Lower leg skin (tissue), 4 donors: ENCODE results near the gene SLC12A2. TPM values are rescaled to one million over a fixed set of nuclear protein-coding genes. Genes with fewer than 3 reads are reported as not detected.

Experiments used
- DNase-seq, 2 donors: peaks; one replicate each; pipeline ENCODE4 v3.0.0-alpha.2; 2019; ENCODE audit warnings: low spot score in 2 of 2
- H3K4me3 ChIP-seq: fragments of 200-600 bp; sonication (generic); 2 replicates; pipeline ENCODE4 v1.5.1; 2017; ENCODE audit warnings: mild to moderate bottlenecking, low read depth; ENCODE audit not compliant: poor library complexity, severe bottlenecking
- POLR2A ChIP-seq, 2 donors: fragments of 450-650 bp; IDR thresholded peaks; one replicate each; pipeline ENCODE4 v1.6.1; 2016 to 2017; ENCODE audit warnings: antibody characterized with exemption in 2 of 2, mild to moderate bottlenecking in 1 of 2, moderate library complexity in 1 of 2
- WGBS, 2 donors: methylation state at CpG; one replicate each; pipeline ENCODE4 v1.1.5; 2018; 5-methylcytosine and 5-hydroxymethylcytosine counted together
- intact Hi-C: fragments of 100-400 bp; cut with DNase I; formaldehyde crosslinking; loops from one replicate; pipeline ENCODE4 v1.15.0; 2023; ENCODE audit warnings: low total_unique reads
- total RNA-seq, 4 donors: library from RNA; depleted of rRNA; stranded (reverse); fragments of >200 nt; gene quantifications; one replicate each; pipeline ENCODE4 v1.1.0, GENCODE V29; 2016
- TF ChIP-seq, protein P1 (sequence below), 3 donors: fragments of 450-650 bp; IDR thresholded peaks; one replicate each; pipeline ENCODE4 v1.5.1; 2016; ENCODE audit warnings: antibody characterized with exemption in 3 of 3, mild to moderate bottlenecking in 3 of 3, moderate library complexity in 2 of 3

The SLC12A2 gene
- total RNA-seq, 4 donors from 2014 or later: 61.2 to 267 (median 172) TPM

DNA sequence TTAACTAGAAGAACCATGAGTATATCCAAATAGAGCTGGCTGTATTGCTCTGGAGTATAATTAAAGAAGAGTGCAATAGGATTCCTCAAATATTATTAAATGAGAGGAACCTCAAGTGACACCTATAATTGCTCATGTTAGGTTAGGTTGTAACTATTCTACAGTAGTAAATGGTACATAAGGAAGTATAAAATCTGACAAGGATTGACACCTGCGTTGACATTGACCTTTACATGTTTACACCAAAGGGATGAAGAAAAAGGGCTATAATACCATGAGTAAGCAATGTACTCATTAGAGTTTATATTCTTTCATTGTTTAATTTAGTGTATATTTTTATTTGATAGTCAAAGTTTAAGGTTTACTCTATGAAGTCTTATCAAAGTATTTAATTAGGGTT, 48.9 kb downstream of the SLC12A2 start:
- no peak overlapping the region for H3K4me3 ChIP-seq
- no peak for DNase-seq
- WGBS, 2 donors: 88 to 94% methylated on average over 1 of the region's 1 CpG
- TF ChIP-seq, protein P1, sequence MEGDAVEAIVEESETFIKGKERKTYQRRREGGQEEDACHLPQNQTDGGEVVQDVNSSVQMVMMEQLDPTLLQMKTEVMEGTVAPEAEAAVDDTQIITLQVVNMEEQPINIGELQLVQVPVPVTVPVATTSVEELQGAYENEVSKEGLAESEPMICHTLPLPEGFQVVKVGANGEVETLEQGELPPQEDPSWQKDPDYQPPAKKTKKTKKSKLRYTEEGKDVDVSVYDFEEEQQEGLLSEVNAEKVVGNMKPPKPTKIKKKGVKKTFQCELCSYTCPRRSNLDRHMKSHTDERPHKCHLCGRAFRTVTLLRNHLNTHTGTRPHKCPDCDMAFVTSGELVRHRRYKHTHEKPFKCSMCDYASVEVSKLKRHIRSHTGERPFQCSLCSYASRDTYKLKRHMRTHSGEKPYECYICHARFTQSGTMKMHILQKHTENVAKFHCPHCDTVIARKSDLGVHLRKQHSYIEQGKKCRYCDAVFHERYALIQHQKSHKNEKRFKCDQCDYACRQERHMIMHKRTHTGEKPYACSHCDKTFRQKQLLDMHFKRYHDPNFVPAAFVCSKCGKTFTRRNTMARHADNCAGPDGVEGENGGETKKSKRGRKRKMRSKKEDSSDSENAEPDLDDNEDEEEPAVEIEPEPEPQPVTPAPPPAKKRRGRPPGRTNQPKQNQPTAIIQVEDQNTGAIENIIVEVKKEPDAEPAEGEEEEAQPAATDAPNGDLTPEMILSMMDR (IDR thresholded peaks at IDR 0.05): no peak
- TF ChIP-seq POLR2A (IDR thresholded peaks at IDR 0.05): no peak
- intact Hi-C loops: no loop called here

- no peak overlapping the region for H3K4me3 ChIP-seq
- TF ChIP-seq, protein P1 (IDR thresholded peaks at IDR 0.05): no peak
- no peak for TF ChIP-seq POLR2A (IDR thresholded peaks at IDR 0.05)
- intact Hi-C loops: no loop called here
- DNase-seq: no peak
These were observed 51.7 kb downstream of the SLC12A2 start for GRCh38 chr5:128135286-128135685.

DNA sequence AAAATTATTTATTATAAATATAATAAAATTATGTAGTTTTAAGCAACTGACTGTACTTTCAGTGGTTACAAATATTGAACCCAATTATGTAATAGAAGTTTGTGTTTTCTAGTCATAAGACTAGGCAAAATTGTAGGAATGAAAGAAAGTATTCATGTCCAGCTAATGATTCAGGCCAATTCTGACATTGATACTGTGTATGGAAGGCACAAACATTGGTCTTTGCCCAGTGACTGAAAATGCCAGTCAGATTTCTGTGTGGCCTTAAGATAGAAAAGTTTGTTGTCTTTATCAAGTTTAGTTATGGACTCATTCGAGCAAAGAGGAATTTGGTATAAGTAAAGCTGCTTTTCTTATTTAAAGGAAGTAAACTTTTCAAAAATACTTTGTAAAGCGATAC, 60.3 kb downstream of the SLC12A2 start:
- no peak for DNase-seq
- TF ChIP-seq, protein P1 (IDR thresholded peaks at IDR 0.05): no peak
- no peak for TF ChIP-seq POLR2A (IDR thresholded peaks at IDR 0.05)
- intact Hi-C loops: no loop called here
- H3K4me3 ChIP-seq: no peak overlapping the region
- WGBS, 2 donors: 93% methylated on average over 2 of the region's 2 CpGs

DNA sequence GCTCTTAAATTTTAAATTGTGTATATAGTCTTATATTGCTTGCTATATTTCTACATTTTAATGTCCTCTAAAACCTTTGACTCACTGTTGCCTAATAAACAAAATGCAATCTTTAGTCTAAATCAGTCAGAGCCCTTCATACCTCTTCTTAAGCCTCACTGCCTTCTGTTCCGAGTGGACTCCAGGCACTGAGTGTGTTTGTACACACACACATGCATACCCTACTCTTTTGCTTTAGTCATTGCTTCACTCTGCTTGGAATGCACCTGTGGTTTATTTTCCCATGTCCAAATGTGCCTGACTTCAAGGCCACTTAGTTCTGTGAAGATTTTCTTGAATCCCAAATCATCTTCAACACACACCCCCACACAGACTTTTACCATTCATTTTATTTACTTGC, 60.9 kb downstream of the SLC12A2 start:
- TF ChIP-seq, protein P1 (IDR thresholded peaks at IDR 0.05): no peak
- no peak for TF ChIP-seq POLR2A (IDR thresholded peaks at IDR 0.05)
- intact Hi-C loops: no loop called here
- no peak for DNase-seq
- no peak overlapping the region for H3K4me3 ChIP-seq
- WGBS, 2 donors: 88 to 91% methylated on average over 1 of the region's 1 CpG

- WGBS, 2 donors: 80 to 87% methylated on average over 2 of the region's 2 CpGs
- H3K4me3 ChIP-seq: no peak overlapping the region
- DNase-seq: no peak
- TF ChIP-seq, protein P1 (IDR thresholded peaks at IDR 0.05): no peak
- TF ChIP-seq POLR2A (IDR thresholded peaks at IDR 0.05): no peak
- intact Hi-C loops: no loop called here
These were observed 63.1 kb downstream of the SLC12A2 start for GRCh38 chr5:128146671-128147070.

GRCh38 chr5:128154943-128155342, 71.4 kb downstream of the SLC12A2 start:
- WGBS, 2 donors: 54 to 60% methylated on average over 3 of the region's 3 CpGs
- TF ChIP-seq, protein P1 (IDR thresholded peaks at IDR 0.05): no peak
- no peak for TF ChIP-seq POLR2A (IDR thresholded peaks at IDR 0.05)
- intact Hi-C loops: no loop called here
- no peak overlapping the region for H3K4me3 ChIP-seq
- DNase-seq: no peak
